ENCODE measurements around the gene IFNL1. TPM values are rescaled to one million over a fixed set of nuclear protein-coding genes. Genes with fewer than 3 reads are reported as not detected.
A peak's percentile ranks its signal among the peaks of the same experiment; 100 is the strongest.

The IFNL1 gene
- total and polyA plus RNA-seq, 4 donors: not detected

DNA sequence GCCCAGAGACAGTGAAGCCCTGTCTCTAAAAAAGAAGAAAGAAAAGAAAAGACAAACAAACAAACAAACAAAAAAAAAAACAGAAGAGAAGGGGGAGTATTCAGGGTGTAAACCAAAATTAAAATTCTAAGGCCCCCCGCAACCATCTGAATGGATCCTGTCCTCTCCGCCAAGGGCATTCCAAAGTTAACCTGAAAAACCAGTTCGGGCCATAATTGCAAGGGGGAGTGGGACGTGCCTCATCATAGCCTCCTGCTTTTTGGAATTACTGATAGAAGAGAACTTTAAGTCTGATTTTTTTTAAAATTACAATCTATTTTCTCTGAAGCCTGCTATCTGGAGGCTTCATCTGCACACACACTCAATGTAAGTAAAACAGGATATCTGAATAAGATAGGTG, 33.7 kb upstream of the IFNL1 start:
- no peak for DNase-seq (ENCODE audit: low spot score)

GRCh38 chr19:39263912-39264305, 32.3 kb upstream of the IFNL1 start:
- Histone ChIP-seq H3K36me3 (ENCODE audit: control insufficient read depth in 4 of 4, insufficient read depth in 3 of 4, low read depth in 1 of 4, low read length in 3 of 4) (no peaks in the 10 kb centered on the region), H3K4me3 (ENCODE audit: low read depth in 1 of 3, low read length in 3 of 3) (no peak overlapping the region), H3K27me3 (ENCODE audit: control insufficient read depth in 4 of 4, insufficient read depth in 4 of 4, low read length in 3 of 4) (no peaks in the 10 kb centered on the region), H3K4me1 (ENCODE audit: control insufficient read depth in 4 of 4, insufficient read depth in 4 of 4, low read length in 3 of 4) (peaks cover 5 to 19% (median 15%) of the 10 kb centered on the region in 4 donors), H3K9ac (ENCODE audit: low read depth in 1 of 2, low read length in 2 of 2) (no peak overlapping the region), H3K27ac (ENCODE audit: low read depth in 1 of 2, low read length in 2 of 2) (no peak overlapping the region), H3K9me3 (ENCODE audit: control insufficient read depth in 4 of 4, low read length in 3 of 4) (no peaks in the 10 kb centered on the region)
- DNase-seq (ENCODE audit: low spot score): no peak
- TF ChIP-seq SP1 (IDR thresholded peaks at IDR 0.05): peak; percentile 54
- TF ChIP-seq YY1 (IDR thresholded peaks at IDR 0.05): peak; percentile 14
- peak in 1 of 2 donors; percentile 41 for TF ChIP-seq RXRA (IDR thresholded peaks at IDR 0.05)
- TF ChIP-seq EGR1 (IDR thresholded peaks at IDR 0.05; ENCODE audit: low read depth in 2 of 2): no peak
- TF ChIP-seq HNF4G (IDR thresholded peaks at IDR 0.05): peak; percentile 71
- TF ChIP-seq NR2F2 (IDR thresholded peaks at IDR 0.05): no peak
- TF ChIP-seq RAD21 (IDR thresholded peaks at IDR 0.05): peak; percentile 20 to 28
- peak; percentile 83 to 86 for TF ChIP-seq HNF4A (conservative IDR thresholded peaks at IDR 0.05)
- WGBS: 9% methylated on average over 17 of the region's 17 CpGs

More for the DNA sequence above, 33.7 kb upstream of the IFNL1 start:
- Histone ChIP-seq H3K27ac (ENCODE audit: low read depth in 1 of 2, low read length in 2 of 2) (no peak overlapping the region), H3K4me1 (ENCODE audit: control insufficient read depth in 4 of 4, insufficient read depth in 4 of 4, low read length in 3 of 4) (peaks cover 5 to 19% (median 15%) of the 10 kb centered on the region in 4 donors), H3K9me3 (ENCODE audit: control insufficient read depth in 4 of 4, low read length in 3 of 4) (no peaks in the 10 kb centered on the region), H3K36me3 (ENCODE audit: control insufficient read depth in 4 of 4, insufficient read depth in 3 of 4, low read depth in 1 of 4, low read length in 3 of 4) (no peaks in the 10 kb centered on the region), H3K4me3 (ENCODE audit: low read depth in 1 of 3, low read length in 3 of 3) (no peak overlapping the region), H3K27me3 (ENCODE audit: control insufficient read depth in 4 of 4, insufficient read depth in 4 of 4, low read length in 3 of 4) (no peaks in the 10 kb centered on the region), H3K9ac (ENCODE audit: low read depth in 1 of 2, low read length in 2 of 2) (no peak overlapping the region)
- TF ChIP-seq RAD21 (IDR thresholded peaks at IDR 0.05) (no peak), FOXA2 (IDR thresholded peaks at IDR 0.05) (no peak), NR2F2 (IDR thresholded peaks at IDR 0.05) (no peak), EGR1 (IDR thresholded peaks at IDR 0.05; ENCODE audit: low read depth in 2 of 2) (no peak)
- WGBS: 94% methylated on average over 4 of the region's 4 CpGs

DNA sequence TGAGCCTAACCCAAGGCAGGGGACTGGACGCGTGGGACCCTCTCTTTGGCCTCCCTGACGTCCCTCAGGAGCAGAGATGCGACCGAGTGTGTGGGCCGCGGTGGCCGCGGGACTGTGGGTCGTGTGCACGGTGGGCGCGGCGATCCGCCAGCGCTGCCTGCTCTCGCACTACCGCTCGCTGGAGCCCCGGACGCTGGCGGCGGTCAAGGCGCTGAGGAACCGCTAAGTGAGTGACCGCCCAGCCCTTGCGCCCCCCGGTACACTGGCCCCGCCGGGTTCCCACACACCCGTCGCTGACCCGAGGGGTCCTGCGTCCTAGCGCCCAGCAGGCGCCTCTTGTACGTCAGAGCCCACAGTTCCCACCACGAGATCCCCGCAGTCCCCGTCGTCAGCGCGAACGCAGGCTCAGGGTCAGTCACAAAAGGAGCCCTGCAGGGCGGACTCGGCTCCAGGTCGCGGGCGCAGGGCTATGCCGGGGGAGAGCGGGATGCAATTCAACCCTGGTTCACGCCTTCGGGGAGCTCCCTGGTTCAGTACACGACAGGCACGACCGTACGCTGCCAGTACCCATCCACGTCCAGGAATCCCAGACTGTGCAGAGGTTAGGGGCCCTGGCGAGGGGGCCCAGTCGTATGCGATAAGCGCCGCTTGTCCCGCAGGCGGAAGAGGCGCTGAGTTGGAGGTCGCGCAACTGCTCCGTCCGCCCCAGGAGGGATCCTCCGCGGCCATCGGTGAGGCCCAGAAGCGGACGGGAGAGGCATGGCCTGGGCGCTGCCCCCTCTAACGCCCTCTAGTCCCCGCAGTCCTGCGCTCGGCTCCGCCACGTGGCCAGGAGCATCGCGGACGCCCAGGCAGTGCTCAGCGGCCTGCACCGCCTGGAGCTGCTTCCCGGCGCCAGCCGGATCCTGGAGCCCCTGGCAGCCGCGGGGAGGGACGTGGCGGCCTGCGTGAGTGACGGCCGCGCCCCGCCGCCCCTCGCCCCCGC, 31.6 kb upstream of the IFNL1 start:
- WGBS: 12% methylated on average over 102 of the region's 102 CpGs
- Histone ChIP-seq H3K36me3 (ENCODE audit: control insufficient read depth in 4 of 4, insufficient read depth in 3 of 4, low read depth in 1 of 4, low read length in 3 of 4) (no peaks in the 10 kb centered on the region), H3K27me3 (ENCODE audit: control insufficient read depth in 4 of 4, insufficient read depth in 4 of 4, low read length in 3 of 4) (no peaks in the 10 kb centered on the region), H3K9me3 (ENCODE audit: control insufficient read depth in 4 of 4, low read length in 3 of 4) (no peaks in the 10 kb centered on the region), H3K9ac (ENCODE audit: low read depth in 1 of 2, low read length in 2 of 2) (no peak overlapping the region), H3K27ac (ENCODE audit: low read depth in 1 of 2, low read length in 2 of 2) (no peak overlapping the region), H3K4me3 (ENCODE audit: low read depth in 1 of 3, low read length in 3 of 3) (no peak overlapping the region), H3K4me1 (ENCODE audit: control insufficient read depth in 4 of 4, insufficient read depth in 4 of 4, low read length in 3 of 4) (peaks cover 5 to 19% (median 15%) of the 10 kb centered on the region in 4 donors)
- TF ChIP-seq, protein P1, sequence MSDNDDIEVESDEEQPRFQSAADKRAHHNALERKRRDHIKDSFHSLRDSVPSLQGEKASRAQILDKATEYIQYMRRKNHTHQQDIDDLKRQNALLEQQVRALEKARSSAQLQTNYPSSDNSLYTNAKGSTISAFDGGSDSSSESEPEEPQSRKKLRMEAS (IDR thresholded peaks at IDR 0.05): no peak
- TF ChIP-seq ZBTB33 (IDR thresholded peaks at IDR 0.05): no peak
- no peak for TF ChIP-seq NR2F2 (IDR thresholded peaks at IDR 0.05)
- no peak for TF ChIP-seq FOXA2 (IDR thresholded peaks at IDR 0.05)
- no peak for TF ChIP-seq HNF4A (conservative IDR thresholded peaks at IDR 0.05)
- no peak for TF ChIP-seq FOXA1 (IDR thresholded peaks at IDR 0.05)
- TF ChIP-seq EGR1 (IDR thresholded peaks at IDR 0.05; ENCODE audit: low read depth in 2 of 2): no peak
- TF ChIP-seq SP1 (IDR thresholded peaks at IDR 0.05): no peak
- TF ChIP-seq RAD21 (IDR thresholded peaks at IDR 0.05): no peak
- TF ChIP-seq YY1 (IDR thresholded peaks at IDR 0.05): no peak
- no peak for TF ChIP-seq ATF3 (IDR thresholded peaks at IDR 0.05)
- no peak for TF ChIP-seq HNF4G (IDR thresholded peaks at IDR 0.05)
- no peak for TF ChIP-seq TAF1 (conservative IDR thresholded peaks at IDR 0.05)
- no peak for TF ChIP-seq GABPA (IDR thresholded peaks at IDR 0.05 in 1 of 2, conservative IDR thresholded peaks at IDR 0.05 in 1 of 2)
- no peak for DNase-seq (ENCODE audit: low spot score)
